Tibial nerve (tissue), 4 donors: Measurements from ENCODE around the gene SLC43A3.

Experiments used
- EP300 ChIP-seq, 2 donors: sonication (generic); formaldehyde crosslinking; IDR thresholded peaks; one replicate each; pipeline ENCODE4 v1.6.1; 2017; ENCODE audit warnings: antibody characterized with exemption in 2 of 2, mild to moderate bottlenecking in 1 of 2
- TF ChIP-seq, protein P1 (sequence below), 5 experiments: fragments of 200-600 bp in 3 of 5; fragments of 450-650 bp in 2 of 5; sonication (generic) in 3 of 5; IDR thresholded peaks; one replicate each; pipeline ENCODE4 v1.5.1; 2016 to 2019; ENCODE audit warnings: antibody characterized with exemption in 5 of 5, mild to moderate bottlenecking in 3 of 5, moderate library complexity in 2 of 5

DNA sequence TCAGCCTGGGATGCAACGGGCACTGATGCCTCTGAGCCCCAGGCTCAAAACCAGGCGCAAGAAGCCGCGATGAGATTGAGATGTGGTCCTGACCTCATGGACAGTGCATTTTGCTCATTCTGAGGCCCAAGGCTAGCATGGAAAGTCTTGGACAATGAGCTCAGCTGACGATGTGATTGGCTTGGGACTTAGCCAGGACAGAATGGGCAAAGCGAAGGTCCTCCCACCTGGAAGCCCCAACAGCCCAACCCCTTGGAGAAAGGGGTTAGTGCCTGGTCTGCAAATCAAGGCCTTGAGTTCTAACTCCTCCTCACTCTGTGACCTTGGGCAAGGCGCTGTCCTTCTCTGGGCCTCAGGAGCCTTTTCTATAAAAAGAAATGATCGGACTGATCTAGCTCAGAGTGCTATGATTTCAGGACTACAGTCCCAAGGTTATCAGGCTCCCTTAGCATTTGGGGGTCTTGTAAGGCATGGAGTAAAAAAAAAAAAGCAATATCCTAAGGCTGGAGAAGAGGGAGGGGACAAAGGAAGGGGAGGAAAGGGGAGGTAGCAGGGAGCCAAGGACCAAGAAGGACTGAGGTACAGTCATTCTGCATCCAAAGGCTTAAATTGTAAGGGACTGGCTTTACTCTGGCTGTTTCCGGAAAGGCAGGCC, 2.7 kb downstream of the SLC43A3 start:
- TF ChIP-seq, protein P1, sequence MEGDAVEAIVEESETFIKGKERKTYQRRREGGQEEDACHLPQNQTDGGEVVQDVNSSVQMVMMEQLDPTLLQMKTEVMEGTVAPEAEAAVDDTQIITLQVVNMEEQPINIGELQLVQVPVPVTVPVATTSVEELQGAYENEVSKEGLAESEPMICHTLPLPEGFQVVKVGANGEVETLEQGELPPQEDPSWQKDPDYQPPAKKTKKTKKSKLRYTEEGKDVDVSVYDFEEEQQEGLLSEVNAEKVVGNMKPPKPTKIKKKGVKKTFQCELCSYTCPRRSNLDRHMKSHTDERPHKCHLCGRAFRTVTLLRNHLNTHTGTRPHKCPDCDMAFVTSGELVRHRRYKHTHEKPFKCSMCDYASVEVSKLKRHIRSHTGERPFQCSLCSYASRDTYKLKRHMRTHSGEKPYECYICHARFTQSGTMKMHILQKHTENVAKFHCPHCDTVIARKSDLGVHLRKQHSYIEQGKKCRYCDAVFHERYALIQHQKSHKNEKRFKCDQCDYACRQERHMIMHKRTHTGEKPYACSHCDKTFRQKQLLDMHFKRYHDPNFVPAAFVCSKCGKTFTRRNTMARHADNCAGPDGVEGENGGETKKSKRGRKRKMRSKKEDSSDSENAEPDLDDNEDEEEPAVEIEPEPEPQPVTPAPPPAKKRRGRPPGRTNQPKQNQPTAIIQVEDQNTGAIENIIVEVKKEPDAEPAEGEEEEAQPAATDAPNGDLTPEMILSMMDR (IDR thresholded peaks at IDR 0.05), result no peak
- no peak for TF ChIP-seq EP300 (IDR thresholded peaks at IDR 0.05)
